Neural progenitor cell (in vitro differentiated cells): ENCODE results near the gene MFAP5.

ENCODE experiments used
- EZH2 ChIP-seq: fragments of 200-600 bp; sonication (generic); IDR thresholded peaks from 2 replicates; pipeline ENCODE4 v1.6.1; 2017; ENCODE audit warnings: antibody characterized with exemption, mild to moderate bottlenecking, moderate library complexity
- TF ChIP-seq, protein P1 (sequence below): fragments of 200-600 bp; sonication (generic); IDR thresholded peaks from 2 replicates; pipeline ENCODE4 v1.5.1; 2017; ENCODE audit warnings: antibody characterized with exemption, mild to moderate bottlenecking

DNA sequence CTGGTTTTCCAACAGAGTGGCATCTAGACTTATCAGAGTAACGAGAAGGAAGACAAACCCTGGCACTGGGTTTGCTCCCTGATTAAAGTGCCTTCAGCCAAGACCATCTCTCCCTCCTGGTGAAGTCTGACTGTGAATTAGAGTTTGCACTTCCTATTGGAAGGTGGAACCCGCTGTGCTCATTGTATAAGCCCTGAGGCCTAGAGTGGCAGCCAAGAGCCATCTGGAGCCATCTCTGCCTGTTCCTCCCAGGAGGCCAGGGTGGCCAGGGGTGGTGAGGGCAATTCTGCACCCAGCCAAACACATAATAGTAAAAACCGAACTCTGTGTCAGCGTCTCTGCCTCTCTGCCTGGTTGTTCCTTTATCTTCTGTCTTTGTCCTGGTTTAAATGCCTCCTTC is 25.0 kb downstream of the MFAP5 start:
- TF ChIP-seq, protein P1, sequence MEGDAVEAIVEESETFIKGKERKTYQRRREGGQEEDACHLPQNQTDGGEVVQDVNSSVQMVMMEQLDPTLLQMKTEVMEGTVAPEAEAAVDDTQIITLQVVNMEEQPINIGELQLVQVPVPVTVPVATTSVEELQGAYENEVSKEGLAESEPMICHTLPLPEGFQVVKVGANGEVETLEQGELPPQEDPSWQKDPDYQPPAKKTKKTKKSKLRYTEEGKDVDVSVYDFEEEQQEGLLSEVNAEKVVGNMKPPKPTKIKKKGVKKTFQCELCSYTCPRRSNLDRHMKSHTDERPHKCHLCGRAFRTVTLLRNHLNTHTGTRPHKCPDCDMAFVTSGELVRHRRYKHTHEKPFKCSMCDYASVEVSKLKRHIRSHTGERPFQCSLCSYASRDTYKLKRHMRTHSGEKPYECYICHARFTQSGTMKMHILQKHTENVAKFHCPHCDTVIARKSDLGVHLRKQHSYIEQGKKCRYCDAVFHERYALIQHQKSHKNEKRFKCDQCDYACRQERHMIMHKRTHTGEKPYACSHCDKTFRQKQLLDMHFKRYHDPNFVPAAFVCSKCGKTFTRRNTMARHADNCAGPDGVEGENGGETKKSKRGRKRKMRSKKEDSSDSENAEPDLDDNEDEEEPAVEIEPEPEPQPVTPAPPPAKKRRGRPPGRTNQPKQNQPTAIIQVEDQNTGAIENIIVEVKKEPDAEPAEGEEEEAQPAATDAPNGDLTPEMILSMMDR, result no peak
- TF ChIP-seq EZH2, result no peak
